K562 (cell line): Measurements from ENCODE around the gene CCDC183. TPM values are rescaled to one million over a fixed set of nuclear protein-coding genes. Genes with fewer than 3 reads are reported as not detected.

Experiments
- ATAC-seq: fragments of 200-7000 bp; cut with Tn5 transposase; 3 replicates; pipeline ENCODE4 v1.9.1; 2020; ENCODE audit warnings: moderate library complexity
- BruUV-seq: library from RNA; stranded (reverse); fragments of 400-500 nt; replicated peaks from 2 replicates; lab custom pipeline; 2021; lab: Mats Ljungman, UMichigan
- CTCF ChIA-PET: fragments of 300-600 bp; formaldehyde crosslinking; extraction: SDS; loops from one replicate; lab custom pipeline; 2021; ENCODE audit warnings: low intra/inter-chr PET ratio; lab: Yijun Ruan, JAX
- POLR2A ChIA-PET: fragments of 300-600, 350-650 bp; sonication (Branson Sonifier 250); formaldehyde crosslinking; extraction: SDS; loops from one replicate; lab custom pipeline; 2021; ENCODE audit warnings: antibody characterized with exemption, inconsistent platforms; lab: Yijun Ruan, JAX
- DNase-seq, 4 experiments: peaks; one replicate each; pipeline versions ENCODE4 v3.0.0 to v3.0.0-alpha.2; 2011 to 2018; ENCODE audit warnings: low spot score in 3 of 4, mixed read lengths in 3 of 4; ENCODE audit errors: extremely low read depth in 1 of 4
- FAIRE-seq: peaks from 2 replicates; lab custom pipeline; 2011; peaks lifted over from hg19 to GRCh38; lab: Jason Lieb, UNC
- H2AFZ ChIP-seq: 2 replicates; pipeline ENCODE4 v1.6.0; 2011; ENCODE audit warnings: low read depth, low read length, control low read depth, inconsistent platforms
- H3K27ac ChIP-seq: fragments of 200-600 bp; 3 replicates; pipeline ENCODE4 v1.8.0; 2011; ENCODE audit warnings: low read depth, mild to moderate bottlenecking, control low read depth, inconsistent platforms, low read length, moderate library complexity, mixed read lengths; ENCODE audit errors: extremely low read depth
- H3K27me3 ChIP-seq, 2 experiments: fragments of 300-600 bp in 1 of 2; 2 replicates in 1 of 2; 3 replicates in 1 of 2; pipeline versions ENCODE4 v1.6.0 to v1.8.0; 2011; ENCODE audit warnings: inconsistent platforms in 2 of 2, low read length in 2 of 2, mild to moderate bottlenecking in 1 of 2, mixed read lengths in 1 of 2, moderate library complexity in 1 of 2; ENCODE audit not compliant: control insufficient read depth in 2 of 2, insufficient read depth in 2 of 2
- H3K36me3 ChIP-seq: fragments of 300-600 bp; 3 replicates; pipeline ENCODE4 v1.8.0; 2011; ENCODE audit warnings: mild to moderate bottlenecking, low read length, inconsistent platforms; ENCODE audit not compliant: control insufficient read depth, insufficient read depth
- H3K4me1 ChIP-seq, 2 experiments: fragments of 200-600 bp in 1 of 2; replicated peaks in 1 of 2; 2 replicates in 1 of 2; 3 replicates in 1 of 2; pipeline versions ENCODE4 v1.5.1 to v1.8.0; 2011; ENCODE audit warnings: inconsistent platforms in 2 of 2, low read length in 2 of 2, mild to moderate bottlenecking in 1 of 2, mixed read lengths in 1 of 2, moderate library complexity in 1 of 2; ENCODE audit not compliant: control insufficient read depth in 2 of 2, insufficient read depth in 2 of 2
- H3K4me2 ChIP-seq: 2 replicates; pipeline ENCODE4 v1.6.1; 2011; ENCODE audit warnings: low read length, control low read depth, inconsistent platforms, mixed read lengths; ENCODE audit not compliant: insufficient read depth
- H3K4me3 ChIP-seq: fragments of 200-600 bp; sonication (generic), shearing (Covaris generic); 2 replicates; pipeline ENCODE4 v1.5.1; 2016; ENCODE audit warnings: control low read depth, inconsistent platforms
- H3K79me2 ChIP-seq: fragments of 200-600 bp; 3 replicates; pipeline ENCODE4 v1.8.0; 2011; ENCODE audit warnings: low read length, inconsistent platforms; ENCODE audit not compliant: control insufficient read depth, insufficient read depth
- H3K9ac ChIP-seq, 2 experiments: 2 replicates each; pipeline versions ENCODE4 v1.6.0 to v1.6.1; 2011; ENCODE audit warnings: low read depth in 2 of 2, low read length in 2 of 2, control low read depth in 1 of 2, inconsistent platforms in 1 of 2, mild to moderate bottlenecking in 1 of 2, mixed read lengths in 1 of 2; ENCODE audit not compliant: insufficient read depth in 1 of 2
- H3K9me1 ChIP-seq: one replicate; pipeline ENCODE4 v1.6.0; 2011; ENCODE audit warnings: inconsistent platforms, mild to moderate bottlenecking, low read length, moderate library complexity; ENCODE audit not compliant: control insufficient read depth, insufficient read depth
- H3K9me3 ChIP-seq: replicated peaks from 2 replicates; pipeline ENCODE4 v1.5.1; 2011; ENCODE audit warnings: low read depth, low read length, inconsistent platforms; ENCODE audit not compliant: control insufficient read depth, insufficient read depth
- H4K20me1 ChIP-seq: replicated peaks from 2 replicates; pipeline ENCODE4 v1.6.1; 2011; ENCODE audit warnings: low read length, inconsistent platforms, mixed read lengths; ENCODE audit not compliant: control insufficient read depth, insufficient read depth
- ELF2 ChIP-seq: fragments of 250-450 bp; sonication (Bioruptor Pico); IDR thresholded peaks from 2 replicates; pipeline ENCODE4 v1.5.0; 2021; ENCODE audit warnings: mild to moderate bottlenecking
- LARP7 ChIP-seq: fragments of 450-650 bp; IDR thresholded peaks from 2 replicates; pipeline ENCODE4 v1.6.1; 2016
- MXD1 ChIP-seq: fragments of 250-450 bp; sonication (Bioruptor Pico); IDR thresholded peaks from 2 replicates; pipeline ENCODE4 v1.8.0; 2021; ENCODE audit warnings: borderline replicate concordance, mild to moderate bottlenecking, moderate library complexity; ENCODE audit not compliant: poor library complexity, severe bottlenecking
- PHF21A ChIP-seq: fragments of 450-650 bp; IDR thresholded peaks from 2 replicates; pipeline ENCODE4 v1.6.1; 2017; ENCODE audit warnings: low read depth, borderline replicate concordance
- RBBP5 ChIP-seq: fragments of 200-600 bp; sonication (generic); IDR thresholded peaks from 2 replicates; pipeline ENCODE4 v1.6.1; 2012; ENCODE audit warnings: borderline replicate concordance, mild to moderate bottlenecking, low read length, control low read depth, inconsistent platforms; ENCODE audit not compliant: insufficient read depth, poor library complexity, severe bottlenecking
- SUPT5H ChIP-seq: fragments of 450-650 bp; IDR thresholded peaks from 2 replicates; pipeline ENCODE4 v1.6.1; 2016
- ZNF175 ChIP-seq: fragments of 200-800 bp; sonication (Bioruptor generic); IDR thresholded peaks from 2 replicates; pipeline ENCODE4 v1.6.1; 2016; ENCODE audit warnings: low read depth, mild to moderate bottlenecking, missing genetic modification characterization, missing compliant biosample characterization
- WGBS: fragments of 100-300 bp; shearing (Covaris generic); methylation state at CpG from one replicate; pipeline ENCODE4 v1.1.6; 2016; ENCODE audit warnings: low coverage, mixed read lengths; ENCODE audit not compliant: insufficient coverage; ENCODE audit errors: missing lambda C conversion rate; 5-methylcytosine and 5-hydroxymethylcytosine counted together
- in situ Hi-C: fragments of 300-500 bp; cut with MboI; formaldehyde crosslinking; loops from 4 replicates; pipeline ENCODE4 v1.15.0; 2018; ENCODE audit warnings: inconsistent platforms, mixed read lengths
- intact Hi-C: fragments of 100-400 bp; cut with micrococcal nuclease; formaldehyde crosslinking; loops from 2 replicates; pipeline ENCODE4 v1.14.2; 2022
- polyA plus RNA-seq, 8 experiments: library from polyadenylated mRNA; depleted of rRNA in 4 of 8; stranded (reverse) in 5 of 8; unstranded in 3 of 8; fragments of >200 nt; fragmentation: Nextera tagmentation in 2 of 8; fragmentation: Illumina TruSeq in 1 of 8; extraction: Ambion mirVana in 2 of 8; extraction: Trizol in 1 of 8; gene quantifications; 2 replicates each; pipeline versions ENCODE4 v1.2.1 to v1.2.3, GENCODE V29; 2011 to 2014; ENCODE audit warnings: inconsistent platforms in 1 of 8, missing spikeins in 1 of 8
- total RNA-seq, 7 experiments: library from RNA; depleted of rRNA in 6 of 7; stranded (reverse); fragments of >200 nt in 6 of 7; fragmentation: Illumina TruSeq in 2 of 7; extraction: Trizol in 2 of 7; gene quantifications; 2 replicates each; pipeline versions ENCODE4 v1.2.1 to v1.2.3, GENCODE V29; 2011 to 2021; ENCODE audit warnings: low replicate concordance in 1 of 7
- TF ChIP-seq, protein P1 (sequence below), 2 experiments: fragments of 450-650 bp in 1 of 2; sonication (generic) in 1 of 2; formaldehyde crosslinking in 1 of 2; IDR thresholded peaks; 2 replicates each; pipeline versions ENCODE4 v1.7.1 to v1.9.0; 2016 to 2022; ENCODE audit warnings: inconsistent platforms in 1 of 2, mild to moderate bottlenecking in 1 of 2, missing genetic modification reagents in 1 of 2

The CCDC183 gene
- total and polyA plus RNA-seq, 9 of the 15 experiments (the other 6 are each of a cell fraction or from before 2014, with no cell fraction given): 0.21 to 0.60 (median 0.29) TPM; not detected in 4

GRCh38 chr9:136791516-136792276 lies 4.4 kb upstream of the CCDC183 start:
- Histone ChIP-seq H3K36me3 (peaks cover 18% of the 10 kb centered on the region; the same call in 1 of the 3 replicates), H3K4me2 (peak overlapping the region; percentile 99), H2AFZ (peak overlapping the region; percentile 54; the same call in 1 of the 2 replicates), H3K9me3 (no peaks in the 10 kb centered on the region), H3K27me3 (no peaks in the 10 kb centered on the region), H4K20me1 (peaks cover 5% of the 10 kb centered on the region; the same call in 1 of the 2 replicates), H3K4me3 (peak overlapping the region; percentile 58), H3K79me2 (peaks cover 19% of the 10 kb centered on the region), H3K27ac (peak overlapping the region; percentile 79), H3K9me1 (peaks cover 4% of the 10 kb centered on the region), H3K4me1 (peaks cover 57 to 63% of the 10 kb centered on the region in 2 experiments), H3K9ac (peak overlapping the region; percentile 86 to 93)
- TSS peak; percentile 68 for BruUV-seq
- 2% methylated on average over 23 of the region's 29 CpGs for WGBS
- ChIA-PET CTCF (interaction anchor here (0.9 to 1.9 kb wide), 3 partner anchors 25 to 237 kb away, joined by 3 to 7 read pairs (median 4); partner anchors contain the start of gene AJM1), POLR2A (interaction anchor here (2.8 kb wide), 1 partner anchor 16 kb away, joined by 14 read pairs; the partner anchor contains the start of gene RABL6)
- FAIRE-seq (peak; percentile 66), DNase-seq (peak; percentile 33 to 68 (median 38)), ATAC-seq (peak; percentile 18)
- intact Hi-C loops: loop anchor here (2.0 kb wide), 1 partner anchor 57 kb away; the partner anchor contains the start of gene PHPT1
- in situ Hi-C loops: loop anchor here (25.0 kb wide), 1 partner anchor 446 kb away; the partner anchor contains the start of genes CYSRT1, RNF224, SLC34A3 and TUBB4B
- TF ChIP-seq LARP7: no peak
- no peak; the same call in 1 of the 2 replicates for TF ChIP-seq ELF2 (CRISPR knock-in tag)
- TF ChIP-seq SUPT5H: no peak; the same call in 1 of the 2 replicates
- no peak for TF ChIP-seq PHF21A
- no peak for TF ChIP-seq MXD1 (CRISPR knock-in tag)
- TF ChIP-seq, protein P1, sequence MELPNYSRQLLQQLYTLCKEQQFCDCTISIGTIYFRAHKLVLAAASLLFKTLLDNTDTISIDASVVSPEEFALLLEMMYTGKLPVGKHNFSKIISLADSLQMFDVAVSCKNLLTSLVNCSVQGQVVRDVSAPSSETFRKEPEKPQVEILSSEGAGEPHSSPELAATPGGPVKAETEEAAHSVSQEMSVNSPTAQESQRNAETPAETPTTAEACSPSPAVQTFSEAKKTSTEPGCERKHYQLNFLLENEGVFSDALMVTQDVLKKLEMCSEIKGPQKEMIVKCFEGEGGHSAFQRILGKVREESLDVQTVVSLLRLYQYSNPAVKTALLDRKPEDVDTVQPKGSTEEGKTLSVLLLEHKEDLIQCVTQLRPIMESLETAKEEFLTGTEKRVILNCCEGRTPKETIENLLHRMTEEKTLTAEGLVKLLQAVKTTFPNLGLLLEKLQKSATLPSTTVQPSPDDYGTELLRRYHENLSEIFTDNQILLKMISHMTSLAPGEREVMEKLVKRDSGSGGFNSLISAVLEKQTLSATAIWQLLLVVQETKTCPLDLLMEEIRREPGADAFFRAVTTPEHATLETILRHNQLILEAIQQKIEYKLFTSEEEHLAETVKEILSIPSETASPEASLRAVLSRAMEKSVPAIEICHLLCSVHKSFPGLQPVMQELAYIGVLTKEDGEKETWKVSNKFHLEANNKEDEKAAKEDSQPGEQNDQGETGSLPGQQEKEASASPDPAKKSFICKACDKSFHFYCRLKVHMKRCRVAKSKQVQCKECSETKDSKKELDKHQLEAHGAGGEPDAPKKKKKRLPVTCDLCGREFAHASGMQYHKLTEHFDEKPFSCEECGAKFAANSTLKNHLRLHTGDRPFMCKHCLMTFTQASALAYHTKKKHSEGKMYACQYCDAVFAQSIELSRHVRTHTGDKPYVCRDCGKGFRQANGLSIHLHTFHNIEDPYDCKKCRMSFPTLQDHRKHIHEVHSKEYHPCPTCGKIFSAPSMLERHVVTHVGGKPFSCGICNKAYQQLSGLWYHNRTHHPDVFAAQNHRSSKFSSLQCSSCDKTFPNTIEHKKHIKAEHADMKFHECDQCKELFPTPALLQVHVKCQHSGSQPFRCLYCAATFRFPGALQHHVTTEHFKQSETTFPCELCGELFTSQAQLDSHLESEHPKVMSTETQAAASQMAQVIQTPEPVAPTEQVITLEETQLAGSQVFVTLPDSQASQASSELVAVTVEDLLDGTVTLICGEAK (IDR thresholded peaks at IDR 0.05): peak; percentile 53
- TF ChIP-seq, protein P1 (CRISPR knock-in tag; IDR thresholded peaks at IDR 0.05): no peak
- TF ChIP-seq ZNF175 (CRISPR knock-in tag): no peak
- no peak for TF ChIP-seq RBBP5
